GM23338 (cell line): ENCODE results near the gene CPNE6.

Experiments used
- CREB1 ChIP-seq: fragments of 250-450 bp; sonication (Bioruptor Pico); IDR thresholded peaks from 2 replicates; pipeline ENCODE4 v1.5.0; 2020; ENCODE audit warnings: low read depth, mild to moderate bottlenecking, moderate library complexity
- EZH2 ChIP-seq: fragments of 200-600 bp; sonication (generic); IDR thresholded peaks from one replicate; pipeline ENCODE4 v1.8.0; 2017; ENCODE audit warnings: antibody characterized with exemption, mild to moderate bottlenecking, low read depth; ENCODE audit not compliant: unreplicated experiment
- EZH2phosphoT487 ChIP-seq: fragments of 200-600 bp; sonication (generic); IDR thresholded peaks from one replicate; pipeline ENCODE4 v1.8.1; 2018; ENCODE audit warnings: antibody characterized with exemption; ENCODE audit not compliant: unreplicated experiment
- JUNB ChIP-seq: IDR thresholded peaks from one replicate; pipeline ENCODE4 v1.6.1; 2016; ENCODE audit warnings: antibody characterized with exemption; ENCODE audit not compliant: unreplicated experiment
- NANOG ChIP-seq: IDR thresholded peaks from 2 replicates; pipeline ENCODE4 v1.6.1; 2016; ENCODE audit warnings: antibody characterized with exemption, borderline replicate concordance
- POLR2AphosphoS5 ChIP-seq: IDR thresholded peaks from 2 replicates; pipeline ENCODE4 v1.6.1; 2016; ENCODE audit warnings: antibody characterized with exemption, low read depth
- STAT1 ChIP-seq: IDR thresholded peaks from one replicate; pipeline ENCODE4 v1.6.1; 2016; ENCODE audit warnings: antibody characterized with exemption; ENCODE audit not compliant: unreplicated experiment
- ZNF114 ChIP-seq: fragments of 250-450 bp; sonication (Bioruptor Pico); IDR thresholded peaks from 2 replicates; pipeline ENCODE4 v1.5.0; 2020; ENCODE audit warnings: mild to moderate bottlenecking, moderate library complexity
- TF ChIP-seq, protein P1 (sequence below), 2 experiments: fragments of 200-600 bp in 1 of 2; sonication (generic) in 1 of 2; conservative IDR thresholded peaks; 2 replicates each; pipeline versions ENCODE4 v1.5.1 to v1.6.1; 2016 to 2017; ENCODE audit warnings: antibody characterized with exemption in 2 of 2, low read depth in 2 of 2, mild to moderate bottlenecking in 2 of 2, moderate library complexity in 1 of 2
- TF ChIP-seq, protein P2 (sequence below): IDR thresholded peaks from one replicate; pipeline ENCODE4 v1.6.1; 2018; ENCODE audit warnings: antibody characterized with exemption; ENCODE audit not compliant: unreplicated experiment
- TF ChIP-seq, protein P3 (sequence below): IDR thresholded peaks from 2 replicates; pipeline ENCODE4 v1.6.1; 2016; ENCODE audit warnings: antibody characterized with exemption

DNA sequence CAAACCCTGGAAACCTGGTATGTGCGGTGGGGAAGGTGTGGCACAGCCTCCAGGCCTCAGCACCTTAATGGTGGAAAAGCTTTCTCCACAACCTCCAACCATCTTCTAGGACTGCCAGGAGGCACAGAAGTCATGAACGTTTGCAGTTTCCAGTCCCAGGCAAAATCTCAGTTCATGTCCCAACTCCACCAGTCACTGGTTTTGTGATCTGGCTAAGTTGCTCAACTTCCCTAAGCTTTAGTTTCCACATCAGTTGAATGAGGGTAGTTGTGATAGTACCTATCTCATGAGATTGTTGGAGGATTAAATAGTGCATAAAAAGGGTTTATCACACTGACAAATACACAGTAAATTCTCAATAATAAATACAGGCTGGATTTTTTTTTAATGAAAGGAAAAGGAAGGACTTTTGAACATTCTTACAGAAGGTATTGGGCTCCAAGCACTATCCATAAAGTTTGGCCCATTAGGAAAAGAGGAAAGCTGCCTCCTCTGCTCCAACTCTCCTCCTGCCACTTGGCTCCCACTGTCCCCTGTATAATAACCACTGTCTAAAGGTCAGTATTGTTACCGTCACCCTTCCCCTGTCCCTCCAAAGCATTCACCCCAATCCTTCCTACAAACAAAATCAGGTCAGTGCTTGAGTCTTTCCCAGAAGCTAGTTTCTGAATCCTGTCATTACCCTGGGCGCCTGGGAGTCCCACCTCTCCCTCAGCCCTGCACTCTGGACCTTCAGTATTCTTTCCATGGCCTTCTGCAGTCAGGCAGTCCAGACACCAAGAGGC, 29.0 kb downstream of the CPNE6 start:
- TF ChIP-seq POLR2AphosphoS5 = no peak
- TF ChIP-seq, protein P1, sequence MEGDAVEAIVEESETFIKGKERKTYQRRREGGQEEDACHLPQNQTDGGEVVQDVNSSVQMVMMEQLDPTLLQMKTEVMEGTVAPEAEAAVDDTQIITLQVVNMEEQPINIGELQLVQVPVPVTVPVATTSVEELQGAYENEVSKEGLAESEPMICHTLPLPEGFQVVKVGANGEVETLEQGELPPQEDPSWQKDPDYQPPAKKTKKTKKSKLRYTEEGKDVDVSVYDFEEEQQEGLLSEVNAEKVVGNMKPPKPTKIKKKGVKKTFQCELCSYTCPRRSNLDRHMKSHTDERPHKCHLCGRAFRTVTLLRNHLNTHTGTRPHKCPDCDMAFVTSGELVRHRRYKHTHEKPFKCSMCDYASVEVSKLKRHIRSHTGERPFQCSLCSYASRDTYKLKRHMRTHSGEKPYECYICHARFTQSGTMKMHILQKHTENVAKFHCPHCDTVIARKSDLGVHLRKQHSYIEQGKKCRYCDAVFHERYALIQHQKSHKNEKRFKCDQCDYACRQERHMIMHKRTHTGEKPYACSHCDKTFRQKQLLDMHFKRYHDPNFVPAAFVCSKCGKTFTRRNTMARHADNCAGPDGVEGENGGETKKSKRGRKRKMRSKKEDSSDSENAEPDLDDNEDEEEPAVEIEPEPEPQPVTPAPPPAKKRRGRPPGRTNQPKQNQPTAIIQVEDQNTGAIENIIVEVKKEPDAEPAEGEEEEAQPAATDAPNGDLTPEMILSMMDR (conservative IDR thresholded peaks at IDR 0.05; ENCODE audit: low read depth in 2 of 2) = no peak
- no peak for TF ChIP-seq EZH2phosphoT487
- TF ChIP-seq, protein P2, sequence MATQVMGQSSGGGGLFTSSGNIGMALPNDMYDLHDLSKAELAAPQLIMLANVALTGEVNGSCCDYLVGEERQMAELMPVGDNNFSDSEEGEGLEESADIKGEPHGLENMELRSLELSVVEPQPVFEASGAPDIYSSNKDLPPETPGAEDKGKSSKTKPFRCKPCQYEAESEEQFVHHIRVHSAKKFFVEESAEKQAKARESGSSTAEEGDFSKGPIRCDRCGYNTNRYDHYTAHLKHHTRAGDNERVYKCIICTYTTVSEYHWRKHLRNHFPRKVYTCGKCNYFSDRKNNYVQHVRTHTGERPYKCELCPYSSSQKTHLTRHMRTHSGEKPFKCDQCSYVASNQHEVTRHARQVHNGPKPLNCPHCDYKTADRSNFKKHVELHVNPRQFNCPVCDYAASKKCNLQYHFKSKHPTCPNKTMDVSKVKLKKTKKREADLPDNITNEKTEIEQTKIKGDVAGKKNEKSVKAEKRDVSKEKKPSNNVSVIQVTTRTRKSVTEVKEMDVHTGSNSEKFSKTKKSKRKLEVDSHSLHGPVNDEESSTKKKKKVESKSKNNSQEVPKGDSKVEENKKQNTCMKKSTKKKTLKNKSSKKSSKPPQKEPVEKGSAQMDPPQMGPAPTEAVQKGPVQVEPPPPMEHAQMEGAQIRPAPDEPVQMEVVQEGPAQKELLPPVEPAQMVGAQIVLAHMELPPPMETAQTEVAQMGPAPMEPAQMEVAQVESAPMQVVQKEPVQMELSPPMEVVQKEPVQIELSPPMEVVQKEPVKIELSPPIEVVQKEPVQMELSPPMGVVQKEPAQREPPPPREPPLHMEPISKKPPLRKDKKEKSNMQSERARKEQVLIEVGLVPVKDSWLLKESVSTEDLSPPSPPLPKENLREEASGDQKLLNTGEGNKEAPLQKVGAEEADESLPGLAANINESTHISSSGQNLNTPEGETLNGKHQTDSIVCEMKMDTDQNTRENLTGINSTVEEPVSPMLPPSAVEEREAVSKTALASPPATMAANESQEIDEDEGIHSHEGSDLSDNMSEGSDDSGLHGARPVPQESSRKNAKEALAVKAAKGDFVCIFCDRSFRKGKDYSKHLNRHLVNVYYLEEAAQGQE = no peak
- no peak for TF ChIP-seq EZH2
- no peak for TF ChIP-seq CREB1 (CRISPR knock-in tag)
- no peak for TF ChIP-seq JUNB
- no peak for TF ChIP-seq STAT1
- TF ChIP-seq, protein P3, sequence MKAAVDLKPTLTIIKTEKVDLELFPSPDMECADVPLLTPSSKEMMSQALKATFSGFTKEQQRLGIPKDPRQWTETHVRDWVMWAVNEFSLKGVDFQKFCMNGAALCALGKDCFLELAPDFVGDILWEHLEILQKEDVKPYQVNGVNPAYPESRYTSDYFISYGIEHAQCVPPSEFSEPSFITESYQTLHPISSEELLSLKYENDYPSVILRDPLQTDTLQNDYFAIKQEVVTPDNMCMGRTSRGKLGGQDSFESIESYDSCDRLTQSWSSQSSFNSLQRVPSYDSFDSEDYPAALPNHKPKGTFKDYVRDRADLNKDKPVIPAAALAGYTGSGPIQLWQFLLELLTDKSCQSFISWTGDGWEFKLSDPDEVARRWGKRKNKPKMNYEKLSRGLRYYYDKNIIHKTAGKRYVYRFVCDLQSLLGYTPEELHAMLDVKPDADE = no peak
- no peak for TF ChIP-seq NANOG
- no peak for TF ChIP-seq ZNF114 (CRISPR knock-in tag)
